Hematopoietic multipotent progenitor cell treated with erythropoietin and hydrocortisone succinate and interleukin-3 and kit ligand, for 4 days (in vitro differentiated cells): ENCODE data around the gene UBE3B.

ENCODE experiments used
- DNase-seq: peaks from one replicate; pipeline ENCODE4 v3.0.0-alpha.2; 2015

The UBE3B gene

GRCh38 chr12:109532721-109533486, 55.5 kb downstream of the UBE3B start:
- no peak for DNase-seq

DNA sequence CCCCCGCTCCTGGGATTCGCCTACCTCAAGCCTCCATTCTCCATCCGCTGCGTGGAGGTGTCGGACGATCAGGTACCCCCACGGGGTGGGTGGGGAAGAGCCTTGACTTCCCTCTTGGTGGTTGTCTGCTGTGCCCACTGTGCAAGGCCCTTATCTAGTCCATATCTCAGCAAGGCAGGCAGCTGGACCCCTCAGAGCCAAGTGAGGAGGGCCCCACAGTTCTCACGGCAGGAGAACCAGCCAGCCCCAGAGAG, 56.0 kb downstream of the UBE3B start:
- peak; percentile 46 for DNase-seq

GRCh38 chr12:109534456-109534855, 57.0 kb downstream of the UBE3B start:
- no peak for DNase-seq

- DNase-seq, result no peak
Observed at GRCh38 chr12:109535231-109535862, 57.9 kb downstream of the UBE3B start.

- DNase-seq, result no peak
Observed at GRCh38 chr12:109535863-109536250, 58.4 kb downstream of the UBE3B start.

- no peak for DNase-seq
Observed at GRCh38 chr12:109537136-109537535, 59.7 kb downstream of the UBE3B start.

GRCh38 chr12:109538191-109538863, 60.9 kb downstream of the UBE3B start:
- DNase-seq, result no peak

DNA sequence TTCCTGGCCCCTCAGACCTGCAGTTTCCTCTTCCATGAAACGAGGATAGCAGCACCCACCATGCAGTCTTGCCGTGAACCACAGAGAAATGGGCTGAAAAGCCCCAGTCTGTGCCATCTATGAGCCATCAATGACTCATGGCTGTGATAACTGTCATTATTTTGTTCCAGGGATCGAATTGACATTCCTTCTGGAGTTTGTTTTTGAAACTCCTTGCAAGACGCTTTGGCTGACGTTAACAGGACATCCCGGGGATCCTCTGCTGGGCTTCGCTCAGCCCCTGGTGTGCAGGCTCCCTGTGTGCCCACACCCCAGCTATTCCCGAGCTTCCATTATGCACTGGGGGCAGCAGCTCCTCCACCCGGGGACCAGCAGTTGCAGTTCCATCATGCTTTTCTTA, 62.1 kb downstream of the UBE3B start:
- no peak for DNase-seq

DNA sequence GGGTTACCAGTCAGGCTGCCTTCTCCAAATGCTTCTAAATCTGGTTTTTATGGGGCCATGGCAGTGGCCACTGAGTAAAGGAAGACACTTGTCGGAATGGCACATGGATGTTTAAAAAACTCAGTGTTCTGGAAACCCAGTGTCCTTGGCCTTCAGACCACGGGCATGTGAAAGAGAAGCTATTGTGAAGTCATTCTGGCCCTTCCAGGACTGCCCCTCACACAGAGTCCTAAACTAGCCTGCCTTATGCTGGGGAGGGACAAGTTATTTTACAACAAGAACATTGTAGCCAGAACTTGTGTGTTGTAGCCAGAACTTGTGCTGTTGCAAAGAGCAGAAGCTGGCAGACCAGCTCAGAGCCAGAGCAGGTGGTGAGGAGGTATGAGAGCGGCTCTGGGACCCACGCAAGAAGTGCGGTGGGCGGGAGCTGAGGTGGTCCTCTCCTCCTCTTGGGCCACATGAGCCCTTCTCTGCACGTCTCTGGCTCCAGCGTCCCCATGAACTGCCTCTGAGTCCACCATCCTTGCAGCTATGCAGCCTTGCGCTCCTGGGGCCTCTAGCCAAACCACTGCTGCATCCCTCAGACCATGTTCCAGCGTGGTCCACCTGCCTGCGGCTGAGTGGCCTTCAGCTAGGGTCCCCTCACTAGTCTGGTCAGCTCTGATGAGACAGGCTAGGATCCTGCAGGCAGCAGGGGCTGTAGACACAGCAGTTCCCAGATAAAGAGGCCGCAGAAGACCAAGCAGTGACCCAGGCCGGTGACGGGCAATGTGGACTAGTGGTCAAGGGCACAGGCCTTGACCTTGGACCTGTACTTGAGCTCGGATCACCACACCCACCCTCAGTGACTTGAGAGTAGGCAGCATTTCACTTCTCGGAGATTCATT, 63.3 kb downstream of the UBE3B start:
- no peak for DNase-seq

DNA sequence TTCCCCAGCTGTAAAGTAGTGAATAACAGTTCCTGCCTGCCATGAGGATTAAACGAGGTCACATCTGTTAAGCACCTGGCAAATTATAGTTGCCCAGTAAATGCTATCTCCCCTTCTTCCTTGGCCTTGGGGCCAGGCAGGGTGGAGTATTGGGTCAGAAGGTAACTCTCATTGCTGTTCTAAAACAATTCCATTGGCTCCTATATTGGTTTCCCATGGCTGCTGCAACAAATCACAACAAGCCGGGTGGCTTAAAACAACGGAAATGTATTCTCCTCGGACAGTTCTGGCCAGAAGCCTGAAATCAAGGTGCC, 63.9 kb downstream of the UBE3B start:
- no peak for DNase-seq

DNA sequence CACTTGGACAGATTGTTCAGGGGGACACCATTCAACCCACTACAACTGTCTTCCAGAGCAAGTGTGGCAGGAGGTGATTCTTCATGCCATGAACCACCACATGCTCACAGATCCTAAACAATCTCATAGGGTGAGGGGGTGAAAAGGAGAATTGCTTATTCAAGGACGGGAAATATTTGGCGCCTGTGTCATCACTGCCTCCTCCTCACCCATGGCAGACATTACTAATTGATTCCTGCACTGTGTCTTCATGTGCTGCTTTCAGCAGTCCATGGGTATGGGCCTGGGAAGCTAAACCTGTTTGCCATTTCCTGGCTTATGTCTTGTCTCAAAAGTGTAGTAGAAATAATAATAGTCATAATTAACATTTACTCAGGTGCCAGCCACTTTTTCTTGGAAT, 64.6 kb downstream of the UBE3B start:
- DNase-seq, result no peak

- no peak for DNase-seq
Observed at GRCh38 chr12:109542876-109543275, 65.4 kb downstream of the UBE3B start.

DNA sequence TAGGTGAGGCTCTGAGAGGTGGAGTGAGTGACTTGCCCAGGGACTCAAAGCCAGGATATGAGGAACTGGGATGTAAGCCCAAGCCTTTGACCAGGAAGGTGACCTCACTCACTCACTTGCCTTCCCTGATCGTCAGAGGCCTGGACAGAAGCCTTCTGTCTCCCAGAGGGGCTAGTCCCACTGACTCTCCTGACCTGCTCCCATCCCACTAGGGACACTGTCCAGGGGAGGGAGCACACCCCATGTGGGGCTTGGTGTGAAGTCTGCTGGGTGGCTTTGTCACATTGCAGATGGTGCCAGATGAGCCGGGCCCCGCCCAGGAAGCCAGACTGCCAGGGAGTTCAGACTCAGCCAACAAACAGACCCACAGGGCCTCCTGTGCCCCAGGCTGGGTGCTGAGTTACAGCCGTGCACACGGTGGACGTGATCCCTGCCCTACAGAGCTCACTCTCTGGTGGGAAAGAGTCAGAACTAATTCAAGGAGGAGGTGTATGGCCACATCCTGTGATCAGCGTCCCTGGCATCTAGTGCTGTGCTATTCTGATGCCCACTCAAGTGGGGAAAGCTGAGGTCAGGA, 67.6 kb downstream of the UBE3B start:
- DNase-seq, result peak; percentile 61

GRCh38 chr12:109545826-109546225, 68.4 kb downstream of the UBE3B start:
- DNase-seq, result no peak

- DNase-seq, result no peak
Observed at GRCh38 chr12:109547286-109547685, 69.9 kb downstream of the UBE3B start.

DNA sequence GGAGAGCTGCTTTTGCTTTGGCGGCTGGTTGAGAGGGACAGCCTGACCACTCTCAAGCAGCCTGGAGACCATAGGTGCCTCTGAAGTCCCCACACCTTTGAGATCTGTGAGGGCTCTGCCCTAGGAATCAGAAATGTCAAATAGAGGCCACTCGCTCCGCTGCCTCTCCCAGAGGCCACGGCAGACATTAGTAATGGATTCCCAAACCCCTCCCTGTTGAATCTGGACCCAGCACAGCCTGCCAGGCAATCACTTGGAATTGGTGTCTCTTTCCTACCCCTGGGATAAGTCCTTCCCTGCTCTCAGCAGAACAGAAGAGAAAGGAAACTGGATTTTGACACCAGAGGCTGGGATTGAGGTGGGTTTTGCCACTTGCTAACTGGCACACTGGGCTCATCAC, 70.8 kb downstream of the UBE3B start:
- DNase-seq, result no peak

DNA sequence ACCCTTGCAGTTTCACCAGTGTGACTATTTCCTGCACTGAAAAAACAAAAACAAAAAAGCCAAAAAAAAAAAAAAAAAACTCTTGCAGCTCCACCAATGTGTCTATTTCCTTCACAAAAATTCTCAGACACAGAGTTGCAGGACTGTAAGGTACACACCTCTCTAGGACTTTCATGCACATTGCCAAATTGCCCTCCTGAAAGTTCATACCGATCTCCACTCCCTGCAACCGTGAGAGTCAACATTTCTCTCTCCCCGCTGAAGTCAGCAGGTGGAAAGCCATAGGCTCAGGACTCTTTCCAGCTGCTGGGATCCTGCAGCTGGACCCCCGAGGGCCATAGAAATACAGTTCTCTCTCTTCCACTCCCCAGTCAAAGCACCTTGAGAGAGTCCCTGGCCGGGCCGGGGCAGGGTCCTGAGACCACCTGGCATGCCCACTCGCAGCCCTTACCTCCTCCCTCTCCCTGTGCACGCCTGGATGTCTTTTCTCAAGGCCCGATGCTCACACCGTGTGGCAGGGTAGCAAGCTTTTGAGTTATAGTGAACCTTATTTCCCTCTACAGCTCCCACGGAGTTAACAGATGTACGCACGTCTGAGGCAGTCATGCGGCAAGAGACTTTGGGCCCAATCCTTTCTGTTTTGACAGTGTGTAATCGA, 72.3 kb downstream of the UBE3B start:
- no peak for DNase-seq

GRCh38 chr12:109550281-109550680, 72.8 kb downstream of the UBE3B start:
- DNase-seq, result no peak

- DNase-seq, result no peak
Observed at GRCh38 chr12:109551108-109551507, 73.7 kb downstream of the UBE3B start.

DNA sequence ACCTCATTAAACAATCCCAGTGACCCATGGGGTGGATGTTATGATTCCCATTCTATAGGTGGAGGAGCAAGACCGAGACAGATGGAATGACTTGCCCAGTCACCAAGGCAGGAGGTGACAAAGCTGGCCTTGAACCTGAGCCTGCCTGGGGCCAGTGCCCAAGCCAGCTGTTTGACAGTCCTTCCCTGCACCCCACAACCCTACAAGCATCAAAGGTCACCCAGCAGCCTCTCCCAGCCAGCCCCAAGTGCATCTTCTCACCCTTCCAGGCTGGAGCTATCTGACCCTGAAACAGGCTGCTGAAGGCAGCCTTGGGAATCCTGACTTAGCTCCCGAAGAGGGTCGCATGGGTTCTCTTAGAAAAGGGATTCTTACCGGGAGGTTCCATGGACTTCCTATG, 75.5 kb downstream of the UBE3B start:
- no peak for DNase-seq

- DNase-seq, result no peak
Observed at GRCh38 chr12:109553483-109553882, 76.0 kb downstream of the UBE3B start.

- DNase-seq, result no peak
Observed at GRCh38 chr12:109553906-109554500, 76.6 kb downstream of the UBE3B start.
